ENCODE measurements around the gene MGMT. TPM values are rescaled to one million over a fixed set of nuclear protein-coding genes. Genes with fewer than 3 reads are reported as not detected.

MGMT gene
- total RNA-seq, 2 experiments from 2014 or later = 15.4 to 16.7 TPM

DNA sequence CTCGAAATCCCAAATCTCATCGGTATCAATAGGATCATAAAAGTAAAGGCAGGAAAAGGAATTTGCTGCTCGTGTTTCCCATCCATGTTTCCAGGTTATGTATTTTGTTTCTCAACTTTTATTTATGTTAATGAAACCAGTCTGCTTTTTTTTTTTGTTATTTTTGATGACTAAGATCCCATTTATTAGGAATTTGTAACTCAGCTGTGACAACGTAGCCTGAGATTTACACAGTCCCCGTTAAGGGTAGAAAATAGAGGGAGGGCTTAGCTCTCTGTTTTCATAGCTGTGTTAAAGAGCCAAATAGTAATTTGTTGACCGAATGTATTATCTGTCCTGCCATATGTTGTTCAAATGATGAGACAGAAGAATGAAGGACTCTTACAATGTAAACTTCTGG is 164.0 kb downstream of the MGMT start:
- no peaks in the 10 kb centered on the region for H3K4me1 Mint-ChIP-seq
- CTCF ChIA-PET = no interaction called here

DNA sequence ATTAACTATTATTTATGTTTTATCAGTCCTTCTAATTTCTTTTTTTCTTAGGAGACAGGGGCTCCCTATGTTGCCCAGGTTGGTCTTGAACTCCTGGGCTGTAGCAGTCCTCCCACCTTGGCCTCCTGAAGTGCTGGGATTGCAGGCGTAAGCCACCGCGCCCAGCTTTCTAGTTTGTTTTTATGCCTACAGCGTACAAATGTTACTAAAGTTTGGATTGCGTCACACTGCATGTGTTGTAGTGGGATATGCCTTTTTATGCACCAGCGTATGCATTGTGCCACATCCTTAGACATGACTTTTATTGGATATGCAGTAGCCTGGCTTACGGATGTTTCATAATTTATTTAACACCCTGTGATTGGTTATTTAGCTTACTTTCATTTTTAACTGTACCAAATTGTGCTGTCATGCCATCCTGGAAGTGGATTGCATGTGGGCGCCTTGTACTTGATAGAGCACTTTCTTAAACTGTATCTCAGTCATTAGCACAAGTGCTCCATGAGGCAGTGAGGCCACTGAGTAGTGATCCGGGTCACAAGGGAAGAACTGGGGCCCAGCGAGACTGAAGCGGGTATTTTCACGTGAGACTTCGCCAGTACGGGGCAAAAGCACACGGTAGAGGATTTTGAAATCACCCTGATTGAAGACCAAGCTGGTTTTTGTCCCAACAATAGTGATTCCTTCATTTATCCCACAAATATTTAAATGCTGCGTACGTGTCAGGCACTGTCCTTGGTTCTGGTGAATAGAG is 165.0 kb downstream of the MGMT start:
- ChIA-PET CTCF (no interaction called here), POLR2A (no interaction called here)
- H3K27me3 Mint-ChIP-seq = no peaks in the 10 kb centered on the region
- peaks cover 31% of the 10 kb centered on the region for H3K9me3 Mint-ChIP-seq
- no peaks in the 10 kb centered on the region for H3K4me1 Mint-ChIP-seq
- peaks cover 4% of the 10 kb centered on the region for H3K36me3 Mint-ChIP-seq (ENCODE audit: low read depth)
- DNase-seq = no peak
- no peak overlapping the region for H3K27ac Mint-ChIP-seq
- no peak overlapping the region for H3K4me3 Mint-ChIP-seq

More for the DNA sequence above, 164.0 kb downstream of the MGMT start:
- H3K36me3 Mint-ChIP-seq (ENCODE audit: low read depth) = peaks cover 4% of the 10 kb centered on the region
- peaks cover 31% of the 10 kb centered on the region for H3K9me3 Mint-ChIP-seq
- H3K4me3 Mint-ChIP-seq = no peak overlapping the region
- POLR2A ChIA-PET = no interaction called here
- no peak for DNase-seq
- H3K27me3 Mint-ChIP-seq = no peaks in the 10 kb centered on the region
- no peak overlapping the region for H3K27ac Mint-ChIP-seq

DNA sequence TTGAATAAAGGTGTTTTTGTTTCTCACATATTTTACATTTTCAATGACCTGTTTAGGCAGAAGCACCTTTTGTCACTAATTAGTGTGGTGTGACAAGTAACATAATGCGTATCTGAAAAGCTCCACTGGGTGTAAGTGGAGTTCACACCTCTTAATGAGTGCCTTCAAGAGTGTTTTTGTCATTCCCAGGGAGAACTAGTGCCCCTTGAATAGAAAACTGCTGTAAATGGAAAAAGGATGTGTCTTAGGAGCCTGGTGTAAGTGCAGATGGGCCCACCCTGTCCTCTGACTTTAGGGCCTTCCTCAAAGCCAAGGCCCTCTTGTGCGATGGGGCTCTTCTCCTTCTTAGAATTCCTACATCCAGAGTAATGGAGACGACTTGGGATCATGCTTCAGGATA is 170.0 kb downstream of the MGMT start:
- DNase-seq = no peak
- Mint-ChIP-seq H3K36me3 (ENCODE audit: low read depth) (peaks cover 4% of the 10 kb centered on the region), H3K4me3 (no peak overlapping the region), H3K27me3 (no peaks in the 10 kb centered on the region), H3K27ac (no peak overlapping the region), H3K9me3 (peaks cover 14% of the 10 kb centered on the region), H3K4me1 (no peaks in the 10 kb centered on the region)
- CTCF ChIA-PET = no interaction called here
- POLR2A ChIA-PET = no interaction called here

DNA sequence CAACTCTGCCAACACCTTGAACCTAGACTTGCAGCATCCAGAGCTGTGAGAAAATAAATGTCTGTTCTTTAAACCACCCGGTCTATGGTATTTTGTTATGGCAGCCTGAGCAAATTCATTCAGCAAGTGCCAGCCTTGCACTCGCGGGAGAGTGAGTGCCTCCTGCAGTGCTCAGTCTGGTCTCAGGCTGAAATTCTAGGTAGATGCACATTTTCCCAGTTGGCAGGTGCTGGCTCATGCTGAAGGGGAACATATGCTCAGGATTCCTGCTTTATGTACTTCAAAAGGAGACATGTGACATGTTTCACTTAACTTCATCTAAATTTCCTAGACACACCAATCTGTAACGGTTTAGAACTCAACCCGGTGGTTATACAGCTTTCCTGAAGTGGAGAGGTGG is 170.8 kb downstream of the MGMT start:
- H3K27me3 Mint-ChIP-seq = no peaks in the 10 kb centered on the region
- H3K27ac Mint-ChIP-seq = no peak overlapping the region
- no peaks in the 10 kb centered on the region for H3K4me1 Mint-ChIP-seq
- no peaks in the 10 kb centered on the region for H3K36me3 Mint-ChIP-seq (ENCODE audit: low read depth)
- H3K4me3 Mint-ChIP-seq = no peak overlapping the region
- no peak for DNase-seq
- ChIA-PET CTCF (no interaction called here), POLR2A (no interaction called here)
- peaks cover 11% of the 10 kb centered on the region for H3K9me3 Mint-ChIP-seq

DNA sequence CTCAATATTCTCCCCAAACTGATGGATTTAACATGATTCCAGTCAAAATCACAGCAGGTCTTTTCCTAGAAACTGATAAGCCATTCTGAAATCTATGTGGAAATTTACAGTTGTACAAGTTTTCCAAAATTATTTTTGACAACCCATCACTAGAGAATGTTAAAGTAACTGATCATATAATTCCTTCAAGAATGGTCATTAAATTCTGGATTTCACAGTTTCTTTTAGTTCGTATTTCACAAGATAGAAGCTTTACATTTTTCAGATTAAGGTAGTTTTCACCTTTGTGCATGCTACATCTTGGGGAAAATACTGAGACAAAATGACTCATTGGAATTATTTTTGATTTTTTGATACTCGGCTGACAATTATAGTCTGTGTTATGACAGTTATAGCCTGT is 174.3 kb downstream of the MGMT start:
- Mint-ChIP-seq H3K4me3 (no peak overlapping the region), H3K27ac (no peak overlapping the region), H3K9me3 (peaks cover 5% of the 10 kb centered on the region), H3K27me3 (no peaks in the 10 kb centered on the region), H3K36me3 (ENCODE audit: low read depth) (no peaks in the 10 kb centered on the region), H3K4me1 (no peaks in the 10 kb centered on the region)
- ChIA-PET CTCF (no interaction called here), POLR2A (no interaction called here)
- no peak for DNase-seq

DNA sequence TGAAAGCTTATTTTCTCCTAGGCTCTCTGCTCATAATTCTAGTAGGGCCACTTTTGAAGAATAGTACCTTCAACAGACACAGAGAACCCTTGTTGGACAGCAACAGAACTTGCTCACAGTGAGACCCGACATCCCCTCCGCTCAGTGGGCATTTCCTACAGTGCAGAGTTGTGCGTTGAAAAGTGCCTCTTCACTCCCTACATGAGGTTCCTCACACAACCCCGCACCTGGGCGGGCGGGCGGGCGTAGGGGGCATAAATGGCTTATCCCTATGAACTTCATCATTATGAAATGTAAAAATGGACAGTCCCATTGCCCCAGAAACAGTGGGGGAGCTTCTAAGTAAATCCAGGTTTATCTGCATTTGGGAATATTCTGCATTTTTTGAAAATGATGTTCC is 174.9 kb downstream of the MGMT start:
- Mint-ChIP-seq H3K27ac (no peak overlapping the region), H3K4me1 (no peaks in the 10 kb centered on the region), H3K9me3 (peaks cover 5% of the 10 kb centered on the region), H3K4me3 (no peak overlapping the region), H3K27me3 (no peaks in the 10 kb centered on the region), H3K36me3 (ENCODE audit: low read depth) (no peaks in the 10 kb centered on the region)
- no peak for DNase-seq
- POLR2A ChIA-PET = no interaction called here
- CTCF ChIA-PET = no interaction called here

DNA sequence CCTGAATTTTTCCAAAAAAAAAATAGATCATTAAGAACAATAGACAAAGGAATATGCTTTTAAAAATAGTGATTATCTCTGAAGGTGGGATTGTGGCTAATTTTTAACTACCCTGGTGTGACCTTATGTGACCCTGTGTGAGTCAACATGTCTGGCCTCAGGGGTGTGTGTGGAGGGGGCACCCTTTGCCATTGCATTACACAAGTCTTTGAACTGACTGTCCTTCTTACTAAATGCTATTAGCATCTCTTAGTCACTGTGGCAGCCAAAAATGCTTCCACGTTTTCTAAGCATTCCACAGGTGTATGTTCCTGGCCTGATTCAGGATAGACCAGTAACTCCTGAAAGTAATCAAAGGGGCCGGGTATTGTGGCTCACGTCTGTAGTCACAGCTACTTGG is 175.4 kb downstream of the MGMT start:
- H3K27me3 Mint-ChIP-seq = no peaks in the 10 kb centered on the region
- DNase-seq = no peak
- no peaks in the 10 kb centered on the region for H3K36me3 Mint-ChIP-seq (ENCODE audit: low read depth)
- no peak overlapping the region for H3K27ac Mint-ChIP-seq
- ChIA-PET POLR2A (no interaction called here), CTCF (no interaction called here)
- no peak overlapping the region for H3K4me3 Mint-ChIP-seq
- peaks cover 5% of the 10 kb centered on the region for H3K9me3 Mint-ChIP-seq
- no peaks in the 10 kb centered on the region for H3K4me1 Mint-ChIP-seq

DNA sequence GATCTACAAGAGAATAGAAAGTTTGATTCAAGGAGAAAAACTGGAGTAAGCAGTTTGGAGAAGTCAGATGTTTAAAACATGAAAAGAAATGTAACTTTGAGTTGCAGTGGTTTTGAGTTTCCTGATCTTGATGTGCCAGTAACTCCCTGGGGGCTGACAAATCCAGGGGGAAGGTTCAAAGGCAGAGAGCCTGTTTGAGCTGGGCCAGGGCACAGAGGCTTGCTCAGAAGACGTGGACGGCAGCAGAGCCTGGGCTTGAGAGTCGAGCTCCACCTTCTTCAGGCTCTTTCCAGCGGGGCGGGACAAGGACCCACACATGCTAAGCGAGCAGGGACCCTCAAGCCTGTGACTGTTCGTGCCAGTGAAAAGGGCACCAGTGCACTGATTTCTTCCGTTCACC is 176.2 kb downstream of the MGMT start:
- no peak for DNase-seq
- CTCF ChIA-PET = no interaction called here
- no peak overlapping the region for H3K27ac Mint-ChIP-seq
- H3K4me1 Mint-ChIP-seq = no peaks in the 10 kb centered on the region
- H3K36me3 Mint-ChIP-seq (ENCODE audit: low read depth) = no peaks in the 10 kb centered on the region
- POLR2A ChIA-PET = no interaction called here
- H3K4me3 Mint-ChIP-seq = no peak overlapping the region
- peaks cover 5% of the 10 kb centered on the region for H3K9me3 Mint-ChIP-seq
- H3K27me3 Mint-ChIP-seq = no peaks in the 10 kb centered on the region

DNA sequence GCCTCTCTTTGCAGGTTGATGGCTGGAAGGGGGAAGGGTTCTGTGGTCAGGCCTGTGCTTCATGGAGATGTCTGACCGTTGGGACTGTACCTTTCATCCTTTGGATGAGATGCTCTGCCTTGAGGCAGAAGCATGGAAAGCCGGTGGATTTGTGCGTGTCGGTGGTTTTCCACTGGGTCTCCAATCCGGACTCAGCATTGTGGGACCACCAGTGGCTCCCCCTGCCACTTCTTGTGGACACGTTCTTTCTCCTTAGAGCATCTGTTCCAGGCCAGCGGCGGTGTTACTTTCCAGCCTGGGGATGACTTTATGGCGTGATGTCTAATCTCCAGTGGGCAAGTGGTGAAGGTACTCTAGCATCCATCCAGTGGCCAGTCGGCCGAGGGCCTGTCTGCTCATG is 178.4 kb downstream of the MGMT start:
- Mint-ChIP-seq H3K9me3 (peaks cover 5% of the 10 kb centered on the region), H3K27ac (no peak overlapping the region), H3K27me3 (no peaks in the 10 kb centered on the region), H3K4me1 (no peaks in the 10 kb centered on the region), H3K36me3 (ENCODE audit: low read depth) (no peaks in the 10 kb centered on the region), H3K4me3 (no peak overlapping the region)
- no peak for DNase-seq
- ChIA-PET CTCF (no interaction called here), POLR2A (no interaction called here)

DNA sequence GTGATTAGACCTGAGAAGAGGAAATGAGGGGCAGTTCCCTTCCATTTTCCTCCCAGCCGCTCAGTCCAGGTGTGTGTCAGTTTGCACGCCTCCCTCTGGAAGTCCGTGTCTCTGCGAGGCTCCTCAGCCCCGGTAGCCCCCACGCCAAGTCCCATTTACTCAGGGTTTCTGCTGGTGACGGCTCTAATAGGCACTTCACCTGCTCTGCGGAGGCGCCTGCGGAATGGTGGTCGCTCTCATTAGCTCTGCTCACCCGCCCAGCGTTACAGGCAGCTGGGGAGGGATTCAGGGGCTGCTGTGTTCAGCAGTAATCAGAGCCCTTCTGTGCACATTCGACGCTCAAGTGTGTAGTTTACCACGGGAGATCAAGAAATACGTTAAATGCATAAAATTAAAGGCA is 179.9 kb downstream of the MGMT start:
- ChIA-PET CTCF (no interaction called here), POLR2A (no interaction called here)
- no peak overlapping the region for H3K27ac Mint-ChIP-seq
- no peaks in the 10 kb centered on the region for H3K27me3 Mint-ChIP-seq
- no peak overlapping the region for H3K4me3 Mint-ChIP-seq
- DNase-seq = no peak
- H3K9me3 Mint-ChIP-seq = peaks cover 5% of the 10 kb centered on the region
- no peaks in the 10 kb centered on the region for H3K36me3 Mint-ChIP-seq (ENCODE audit: low read depth)
- no peaks in the 10 kb centered on the region for H3K4me1 Mint-ChIP-seq

DNA sequence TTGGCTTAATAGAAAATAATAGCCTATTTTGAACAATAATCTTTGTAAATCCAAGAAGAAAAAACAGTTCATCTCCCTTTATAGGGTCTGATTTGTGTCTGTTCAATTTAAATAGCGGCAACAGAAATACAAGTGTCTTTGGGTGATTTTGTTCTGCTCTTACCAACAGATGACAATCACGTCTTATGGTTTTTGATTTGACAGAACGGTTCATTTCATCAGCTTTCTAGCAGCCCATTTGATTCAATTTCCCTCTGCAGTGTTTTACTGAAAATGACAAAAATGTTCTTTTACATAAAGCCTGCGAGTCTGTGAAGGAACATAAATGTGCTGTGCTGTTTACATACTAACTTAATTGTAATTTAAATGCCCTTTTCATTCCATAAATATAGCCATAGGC is 180.5 kb downstream of the MGMT start:
- peaks cover 5% of the 10 kb centered on the region for H3K9me3 Mint-ChIP-seq
- ChIA-PET CTCF (no interaction called here), POLR2A (no interaction called here)
- H3K36me3 Mint-ChIP-seq (ENCODE audit: low read depth) = no peaks in the 10 kb centered on the region
- H3K4me1 Mint-ChIP-seq = no peaks in the 10 kb centered on the region
- H3K27ac Mint-ChIP-seq = no peak overlapping the region
- no peaks in the 10 kb centered on the region for H3K27me3 Mint-ChIP-seq
- H3K4me3 Mint-ChIP-seq = no peak overlapping the region
- DNase-seq = no peak

DNA sequence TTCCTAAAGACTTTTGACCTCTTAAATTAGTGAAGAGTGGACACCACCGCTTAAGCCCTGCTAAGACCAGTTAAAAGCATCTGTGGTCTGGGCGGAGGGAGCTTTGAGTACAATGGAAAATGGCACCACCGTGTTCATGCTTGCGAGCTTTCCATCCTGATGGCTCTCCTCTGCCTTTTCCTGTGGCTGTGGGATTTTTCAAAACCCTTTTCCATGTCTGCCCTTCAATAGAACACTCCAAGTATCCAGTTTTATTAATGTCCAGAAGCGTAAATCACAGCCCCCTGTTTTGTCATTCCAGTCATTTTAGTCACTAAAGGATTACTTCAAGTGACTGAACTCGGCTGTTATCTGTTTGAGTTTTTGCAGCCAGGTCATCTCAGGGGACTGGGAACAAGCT is 181.8 kb downstream of the MGMT start:
- no peak overlapping the region for H3K27ac Mint-ChIP-seq
- no peaks in the 10 kb centered on the region for H3K36me3 Mint-ChIP-seq (ENCODE audit: low read depth)
- no peak overlapping the region for H3K4me3 Mint-ChIP-seq
- ChIA-PET POLR2A (interaction anchor here (0.6 kb wide), 1 partner anchor 11 kb away, joined by 3 read pairs; no protein-coding TSS in a partner anchor), CTCF (no interaction called here)
- H3K9me3 Mint-ChIP-seq = peaks cover 5% of the 10 kb centered on the region
- no peaks in the 10 kb centered on the region for H3K4me1 Mint-ChIP-seq
- DNase-seq = no peak
- H3K27me3 Mint-ChIP-seq = no peaks in the 10 kb centered on the region

DNA sequence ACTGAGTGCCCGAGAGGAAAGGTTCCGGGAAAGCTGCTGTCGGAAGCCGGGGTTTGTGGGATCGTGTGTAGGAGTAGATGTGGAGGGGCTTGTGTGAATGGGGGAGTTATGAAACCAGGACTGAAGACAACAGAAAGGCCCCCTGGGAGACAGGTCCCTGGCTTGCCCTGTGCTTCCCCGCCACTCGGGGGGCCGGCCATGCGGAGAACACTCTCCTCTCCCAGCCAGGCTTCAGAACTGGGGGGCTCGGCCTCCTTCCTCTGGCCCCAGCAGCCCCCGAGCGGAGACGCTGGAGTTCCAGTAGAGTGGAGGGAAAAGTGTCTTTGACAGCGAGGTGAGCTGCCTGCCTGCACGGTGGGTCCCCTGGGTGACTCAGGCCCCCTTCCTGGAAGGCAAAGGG is 185.0 kb downstream of the MGMT start:
- Mint-ChIP-seq H3K4me3 (no peak overlapping the region), H3K27me3 (no peaks in the 10 kb centered on the region), H3K27ac (no peak overlapping the region), H3K36me3 (ENCODE audit: low read depth) (no peaks in the 10 kb centered on the region), H3K9me3 (no peaks in the 10 kb centered on the region), H3K4me1 (no peaks in the 10 kb centered on the region)
- no peak for DNase-seq
- CTCF ChIA-PET = no interaction called here
- POLR2A ChIA-PET = no interaction called here

DNA sequence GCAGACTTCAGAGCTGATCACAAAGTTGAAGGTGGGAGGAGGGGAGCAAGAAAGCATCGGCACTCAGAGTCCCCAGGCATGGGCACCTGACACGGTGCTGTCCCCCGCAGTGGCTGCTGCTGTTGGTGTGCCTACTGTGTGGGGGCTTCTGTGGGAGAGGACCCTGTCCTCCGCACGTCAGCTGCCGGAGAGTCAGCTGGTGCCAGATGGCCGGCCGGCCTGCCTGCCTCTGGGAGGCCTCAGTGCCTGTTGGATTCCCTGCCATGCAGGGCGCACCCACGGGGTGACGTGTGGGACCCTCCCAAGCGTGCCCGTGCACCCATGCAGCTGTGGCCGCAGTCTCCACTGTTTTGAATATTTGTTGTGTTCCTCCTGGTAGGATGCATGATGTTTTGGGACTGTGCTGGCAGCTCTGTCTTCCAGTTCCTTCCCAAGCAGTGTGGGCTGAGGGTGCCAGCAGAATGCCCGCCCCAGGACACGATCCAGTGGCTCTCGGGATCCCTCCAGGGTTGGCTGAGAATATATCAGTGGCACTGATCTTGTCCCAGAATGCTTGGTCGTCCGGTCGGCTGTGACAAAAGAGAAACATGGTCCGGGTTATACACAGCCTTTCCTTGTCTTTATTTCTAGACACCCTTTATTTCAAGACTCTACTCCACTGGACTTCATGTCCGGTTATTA is 185.6 kb downstream of the MGMT start:
- Mint-ChIP-seq H3K36me3 (ENCODE audit: low read depth) (no peaks in the 10 kb centered on the region), H3K4me3 (no peak overlapping the region), H3K27me3 (no peaks in the 10 kb centered on the region), H3K27ac (no peak overlapping the region), H3K9me3 (no peaks in the 10 kb centered on the region), H3K4me1 (no peaks in the 10 kb centered on the region)
- ChIA-PET POLR2A (no interaction called here), CTCF (no interaction called here)
- DNase-seq = no peak
